Coronary artery (tissue), 2 donors: ENCODE data around the gene TRPV5.
A peak's percentile ranks its signal among the peaks of the same experiment; 100 is the strongest.

Experiments used
- DNase-seq: peaks from one replicate; pipeline ENCODE4 v3.0.0-alpha.2; 2017; ENCODE audit warnings: low spot score
- H3K27ac ChIP-seq, 2 donors: fragments of 200-600 bp; sonication (generic); one replicate each; pipeline ENCODE4 v1.5.1; 2016 to 2019
- H3K4me3 ChIP-seq: fragments of 200-600 bp; sonication (generic); 2 replicates; pipeline ENCODE4 v1.5.1; 2016; ENCODE audit warnings: mild to moderate bottlenecking, moderate library complexity
- TF ChIP-seq, protein P1 (sequence below): fragments of 200-600 bp; sonication (generic); IDR thresholded peaks from one replicate; pipeline ENCODE4 v1.5.1; 2019; ENCODE audit warnings: antibody characterized with exemption

Gene TRPV5

DNA sequence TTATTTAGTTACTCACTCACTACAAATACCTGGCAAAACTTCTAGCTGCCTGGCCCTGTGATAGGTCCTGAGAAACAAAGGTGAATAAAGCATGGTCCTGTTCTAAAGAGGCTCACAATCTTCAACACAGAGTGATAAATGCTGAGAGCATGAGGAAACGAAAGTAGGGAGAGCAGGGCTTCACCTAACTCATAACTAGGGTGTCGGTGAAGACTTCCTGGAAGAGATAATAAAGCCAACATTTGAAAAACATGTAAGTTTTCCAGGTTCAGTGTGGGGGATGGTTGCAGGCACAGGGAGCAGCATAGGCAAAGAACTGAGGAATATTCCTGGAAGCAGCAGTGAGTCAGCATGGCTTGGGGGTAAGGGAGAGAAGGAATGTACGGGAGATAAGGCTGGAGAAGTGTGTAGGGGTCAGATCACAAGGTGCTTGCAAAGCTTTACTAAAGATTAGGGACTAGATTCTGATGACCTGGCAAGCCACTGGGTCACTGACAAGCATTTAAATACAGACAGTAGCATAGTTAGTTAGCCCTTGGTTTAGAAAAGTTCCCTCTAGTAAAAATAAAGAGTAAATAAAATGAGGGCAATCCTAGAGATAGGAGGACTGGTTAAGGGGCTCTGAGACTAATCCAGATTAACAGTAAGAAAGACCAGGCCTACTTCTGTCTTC is 23.5 kb upstream of the TRPV5 start:
- TF ChIP-seq, protein P1, sequence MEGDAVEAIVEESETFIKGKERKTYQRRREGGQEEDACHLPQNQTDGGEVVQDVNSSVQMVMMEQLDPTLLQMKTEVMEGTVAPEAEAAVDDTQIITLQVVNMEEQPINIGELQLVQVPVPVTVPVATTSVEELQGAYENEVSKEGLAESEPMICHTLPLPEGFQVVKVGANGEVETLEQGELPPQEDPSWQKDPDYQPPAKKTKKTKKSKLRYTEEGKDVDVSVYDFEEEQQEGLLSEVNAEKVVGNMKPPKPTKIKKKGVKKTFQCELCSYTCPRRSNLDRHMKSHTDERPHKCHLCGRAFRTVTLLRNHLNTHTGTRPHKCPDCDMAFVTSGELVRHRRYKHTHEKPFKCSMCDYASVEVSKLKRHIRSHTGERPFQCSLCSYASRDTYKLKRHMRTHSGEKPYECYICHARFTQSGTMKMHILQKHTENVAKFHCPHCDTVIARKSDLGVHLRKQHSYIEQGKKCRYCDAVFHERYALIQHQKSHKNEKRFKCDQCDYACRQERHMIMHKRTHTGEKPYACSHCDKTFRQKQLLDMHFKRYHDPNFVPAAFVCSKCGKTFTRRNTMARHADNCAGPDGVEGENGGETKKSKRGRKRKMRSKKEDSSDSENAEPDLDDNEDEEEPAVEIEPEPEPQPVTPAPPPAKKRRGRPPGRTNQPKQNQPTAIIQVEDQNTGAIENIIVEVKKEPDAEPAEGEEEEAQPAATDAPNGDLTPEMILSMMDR: no peak
- Histone ChIP-seq H3K27ac (no peak overlapping the region), H3K4me3 (no peak overlapping the region)
- no peak for DNase-seq

DNA sequence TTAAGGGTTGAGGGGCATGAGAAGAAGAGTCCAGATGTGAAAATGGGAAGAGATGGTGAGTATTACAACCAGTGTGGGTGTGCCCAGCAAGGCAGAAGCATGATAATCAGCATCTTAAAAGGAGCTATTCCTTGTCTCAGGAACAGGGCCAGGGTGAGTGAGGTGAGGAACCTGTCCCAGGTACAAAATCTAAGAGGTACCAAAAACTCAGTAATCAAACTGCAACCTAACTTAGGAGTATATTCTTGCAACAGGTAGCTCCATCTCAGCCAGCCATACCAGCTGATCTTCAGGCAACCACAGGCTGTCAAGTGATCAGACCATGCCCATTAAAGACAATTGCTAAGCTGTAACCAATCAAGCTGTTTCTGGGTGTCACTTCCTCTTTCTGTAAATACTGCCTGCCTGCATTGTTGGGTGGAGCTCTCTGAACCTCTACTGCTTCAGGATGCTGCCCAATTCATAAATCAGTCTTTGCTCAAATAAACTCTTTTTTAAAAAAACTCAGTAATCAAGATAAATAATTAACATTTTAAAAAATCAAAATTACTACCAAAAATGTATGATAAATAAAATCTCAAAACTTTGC is 21.2 kb upstream of the TRPV5 start:
- TF ChIP-seq, protein P1: no peak
- Histone ChIP-seq H3K4me3 (no peak overlapping the region), H3K27ac (no peak overlapping the region)
- no peak for DNase-seq

DNA sequence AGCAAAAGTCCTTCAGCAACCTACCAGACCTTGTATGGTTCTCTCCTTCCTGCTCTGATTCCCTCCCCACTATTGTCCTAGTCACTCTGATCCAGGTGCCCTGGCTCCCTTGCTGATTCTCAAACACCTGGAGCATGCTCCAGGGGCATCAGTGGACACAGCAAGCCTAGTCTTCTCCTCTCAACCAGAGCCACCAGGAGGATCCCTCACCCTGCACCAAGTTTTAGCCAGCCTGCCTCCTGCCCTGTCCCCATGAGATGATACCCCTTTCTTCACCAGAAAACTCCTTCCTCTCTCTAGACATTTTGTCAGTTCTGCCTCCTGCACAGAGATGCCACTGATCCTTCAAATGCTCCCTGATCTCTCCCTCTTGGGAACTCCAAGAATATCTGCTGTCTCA is 16.7 kb upstream of the TRPV5 start:
- DNase-seq: no peak
- TF ChIP-seq, protein P1: no peak

DNA sequence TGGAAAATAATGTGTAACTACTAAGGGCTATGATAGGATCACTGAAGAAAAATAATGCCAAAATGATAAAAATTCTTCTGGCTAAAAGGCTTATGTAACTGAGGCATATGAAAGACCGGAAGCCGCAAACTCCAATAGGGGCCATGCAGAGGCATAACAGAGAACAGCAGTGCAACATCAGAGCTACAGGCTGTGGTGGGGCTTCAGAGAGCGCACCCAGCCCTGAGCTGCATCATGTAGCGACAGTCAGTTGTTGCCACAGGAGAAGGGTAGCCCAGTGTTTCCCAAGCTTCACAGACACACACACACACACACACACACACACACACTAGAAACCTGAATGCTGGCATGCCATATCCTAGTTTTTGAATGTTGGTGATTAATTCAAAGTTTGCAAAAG is 15.1 kb upstream of the TRPV5 start:
- TF ChIP-seq, protein P1: no peak
- Histone ChIP-seq H3K4me3 (no peak overlapping the region), H3K27ac (no peak overlapping the region)
- DNase-seq: no peak

More for the DNA sequence above, 16.7 kb upstream of the TRPV5 start:
- H3K4me3 ChIP-seq: no peak overlapping the region
- no peak overlapping the region for H3K27ac ChIP-seq

- H3K27ac ChIP-seq: no peak overlapping the region
- DNase-seq: no peak
- TF ChIP-seq, protein P1: no peak
- H3K4me3 ChIP-seq: no peak overlapping the region
Observed at GRCh38 chr7:142945001-142945400, 11.5 kb upstream of the TRPV5 start.

DNA sequence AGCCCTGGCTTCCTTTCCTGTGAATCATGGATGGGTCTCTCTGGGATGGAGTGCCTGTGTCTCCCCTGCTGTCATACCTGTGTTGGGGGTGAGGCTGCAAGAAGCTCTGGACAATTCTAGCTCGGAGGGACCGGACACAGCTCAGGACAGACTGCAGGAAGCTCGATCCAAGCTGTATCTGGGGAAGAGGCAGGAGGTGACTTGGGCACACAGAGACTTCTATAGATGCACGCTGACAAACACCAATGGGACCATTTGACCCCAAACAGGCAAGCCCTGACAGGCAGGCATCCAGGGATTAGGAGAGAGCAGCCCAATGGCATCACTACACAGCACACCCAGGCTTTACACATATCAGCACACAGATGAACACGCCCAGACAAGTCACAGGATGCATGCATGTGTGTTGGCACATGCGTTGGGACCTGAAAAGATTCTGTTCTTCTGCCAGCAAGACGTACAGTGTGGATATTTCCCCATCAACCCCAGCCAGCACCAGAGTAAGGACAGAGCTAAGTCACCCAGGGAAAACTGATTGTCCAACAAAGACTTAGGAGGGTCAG is 10.2 kb upstream of the TRPV5 start:
- H3K4me3 ChIP-seq: no peak overlapping the region
- DNase-seq: peak; percentile 31
- TF ChIP-seq, protein P1: no peak
- no peak overlapping the region for H3K27ac ChIP-seq

GRCh38 chr7:142942746-142943145 is 9.2 kb upstream of the TRPV5 start:
- TF ChIP-seq, protein P1: no peak
- peak; percentile 53 for DNase-seq
- no peak overlapping the region for H3K27ac ChIP-seq
- H3K4me3 ChIP-seq: no peak overlapping the region
